NCI-H748 (cell line): ENCODE measurements around the gene GALNT17.
"Not testable (repeated sequence)": the region's sequence is repeated elsewhere in the genome, so short reads cannot be mapped to it uniquely, and the experiment has no call there.

Experiments used
- DNase-seq: peaks from one replicate; lab custom pipeline; 2025; ENCODE audit not compliant: unreplicated experiment; lab: John Stamatoyannopoulos, UW

GALNT17 gene

DNA sequence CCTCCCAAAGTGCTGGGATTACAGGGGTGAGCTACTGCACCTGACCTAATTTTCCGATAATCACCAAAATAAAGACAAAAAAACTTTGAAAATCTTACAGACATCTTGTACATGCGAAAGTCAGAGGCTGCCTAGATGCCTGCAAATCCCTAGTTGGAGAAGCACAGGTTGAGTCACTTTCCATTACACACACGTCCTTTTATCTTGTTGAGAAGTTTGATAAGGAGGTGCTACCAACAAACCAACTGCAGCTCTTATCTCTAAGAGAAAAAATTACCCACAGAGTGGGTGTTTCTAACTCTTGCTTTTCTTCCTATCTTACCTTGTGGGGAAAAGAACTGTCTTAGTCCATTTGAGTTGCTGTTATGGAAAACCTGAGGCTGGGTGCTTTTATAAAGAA, 589.8 kb downstream of the GALNT17 start:
- no peak for DNase-seq

- DNase-seq, result no peak
These were observed 591.9 kb downstream of the GALNT17 start for GRCh38 chr7:71723859-71724258.

- DNase-seq, result no peak
These were observed 595.4 kb downstream of the GALNT17 start for GRCh38 chr7:71727347-71727746.

- no peak for DNase-seq
These were observed 599.8 kb downstream of the GALNT17 start for GRCh38 chr7:71731740-71732139.

- DNase-seq, result peak; percentile 68
These were observed 601.3 kb downstream of the GALNT17 start for GRCh38 chr7:71733107-71733870.

- peak; percentile 62 for DNase-seq
These were observed 604.1 kb downstream of the GALNT17 start for GRCh38 chr7:71735961-71736556.

DNA sequence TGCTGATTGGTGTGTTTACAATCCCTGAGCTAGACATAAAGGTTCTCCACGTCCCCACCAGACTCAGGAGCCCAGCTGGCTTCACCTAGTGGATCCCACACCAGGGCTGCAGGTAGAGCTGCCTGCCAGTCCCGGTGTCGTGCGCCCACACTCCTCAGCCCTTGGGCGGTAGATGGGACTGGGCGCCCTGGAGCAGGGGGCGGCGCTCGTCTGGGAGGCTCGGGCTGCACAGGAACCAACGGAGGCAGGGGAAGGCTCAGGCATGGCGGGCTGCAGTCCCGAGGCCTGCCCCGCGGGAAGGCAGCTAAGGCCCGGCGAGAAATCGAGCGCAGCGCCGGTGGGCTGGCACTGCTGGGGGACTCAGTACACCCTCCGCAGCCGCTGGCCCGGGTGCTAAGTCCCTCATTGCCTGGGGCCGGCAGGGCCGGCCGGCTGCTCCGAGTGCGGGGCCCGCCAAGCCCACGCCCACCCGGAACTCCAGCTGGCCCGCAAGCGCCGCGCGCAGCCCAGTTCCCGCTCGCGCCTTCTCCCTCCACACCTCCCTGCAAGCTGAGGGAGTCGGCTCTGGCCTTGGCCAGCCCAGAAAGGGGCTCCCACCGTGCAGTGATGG, 606.1 kb downstream of the GALNT17 start:
- DNase-seq, result not testable (repeated sequence)

- no peak for DNase-seq
These were observed 607.7 kb downstream of the GALNT17 start for GRCh38 chr7:71739520-71740173.

DNA sequence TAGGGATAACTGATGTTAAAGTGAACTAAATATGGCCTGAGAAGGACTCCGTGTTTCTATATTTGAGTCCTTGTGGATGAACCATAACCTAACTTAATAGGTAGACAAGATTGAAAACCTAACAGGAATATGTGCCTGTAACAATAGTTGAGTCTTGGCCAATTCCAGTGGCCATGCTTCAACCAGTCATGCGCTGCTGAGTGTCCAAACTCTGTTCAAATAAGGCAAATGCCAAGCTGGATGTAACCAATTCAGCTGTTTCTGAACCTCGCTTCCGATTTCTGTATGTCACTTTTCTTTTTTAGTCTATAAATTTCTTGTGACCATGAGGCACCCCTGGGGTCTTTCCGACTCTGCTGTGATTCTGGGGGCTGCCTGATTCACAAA, 608.2 kb downstream of the GALNT17 start:
- no peak for DNase-seq

DNA sequence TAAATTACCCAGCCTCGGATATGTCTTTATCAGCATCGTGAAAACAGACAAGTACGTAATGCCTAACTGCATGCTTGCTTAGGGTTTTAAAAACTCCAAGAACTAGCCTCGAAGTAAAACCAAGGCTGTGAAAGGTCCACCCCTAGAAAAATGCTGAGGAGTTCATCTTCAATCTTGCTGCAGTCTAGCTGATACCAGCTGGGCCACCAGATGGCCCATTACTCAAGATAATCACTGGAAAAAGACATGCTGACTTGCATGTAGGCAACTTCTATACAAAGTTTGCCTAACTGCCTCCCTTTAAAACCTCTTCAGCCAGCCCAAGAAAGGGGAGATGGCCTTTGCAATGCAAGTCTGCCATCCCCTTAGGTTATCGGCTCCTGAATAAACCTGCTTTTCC, 614.1 kb downstream of the GALNT17 start:
- DNase-seq, result no peak

DNA sequence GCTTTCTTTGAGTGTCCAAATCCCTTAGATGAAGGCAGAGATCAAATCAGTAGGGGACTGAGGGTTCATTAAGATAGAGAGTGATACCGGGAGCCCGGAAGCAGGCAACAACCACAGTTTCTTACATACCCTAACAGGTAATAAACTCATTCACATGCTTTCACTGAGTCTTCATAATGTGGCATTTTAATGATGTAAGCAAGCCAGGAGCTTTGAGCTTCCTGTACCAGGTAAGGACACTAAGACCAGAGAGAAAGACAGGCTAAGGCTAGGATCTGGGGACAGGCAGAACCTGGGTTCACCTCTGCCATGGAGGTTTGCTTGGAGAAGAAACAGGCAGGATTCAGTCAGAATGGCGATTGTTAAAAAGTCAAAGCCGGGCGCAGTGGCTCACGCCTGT, 618.3 kb downstream of the GALNT17 start:
- no peak for DNase-seq

DNA sequence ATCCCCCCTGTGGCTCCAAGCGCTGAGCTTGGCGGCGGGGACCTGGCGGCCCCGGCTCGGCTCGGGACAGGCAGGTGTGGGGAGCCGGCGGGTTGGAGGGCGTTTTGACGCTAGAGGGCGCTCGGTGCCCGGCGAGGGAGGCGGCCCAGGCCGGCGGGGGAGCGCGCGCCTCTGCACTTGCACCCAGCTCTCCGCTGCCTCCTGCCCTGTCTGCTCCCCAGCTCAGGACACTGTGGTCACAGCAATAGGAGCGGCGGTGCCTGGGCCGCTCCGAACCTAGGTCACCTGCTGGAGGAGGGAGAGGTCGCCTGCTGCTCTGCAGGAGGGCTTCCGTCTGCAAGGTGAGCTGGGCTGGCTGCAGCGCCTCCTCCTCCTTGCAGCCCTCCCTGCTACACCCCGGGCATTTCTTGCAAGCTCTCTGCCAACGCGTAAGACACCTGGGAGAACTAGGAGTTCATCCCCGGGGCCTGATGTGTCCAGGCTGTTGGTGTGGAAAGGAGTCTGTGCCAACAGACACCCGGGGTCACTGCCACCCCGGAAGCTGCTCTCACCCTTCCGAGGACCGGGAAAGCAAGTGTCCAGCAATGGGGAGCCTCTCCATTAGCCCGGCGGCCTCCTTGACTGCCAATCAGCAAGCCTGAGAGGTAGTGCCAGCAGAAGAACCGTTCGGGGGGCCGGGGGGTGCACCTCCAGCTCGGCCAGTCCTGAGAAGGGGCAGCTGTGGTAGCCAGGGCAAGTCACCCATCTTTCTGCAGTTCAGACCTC, 620.4 kb downstream of the GALNT17 start:
- DNase-seq, result peak; percentile 70

DNA sequence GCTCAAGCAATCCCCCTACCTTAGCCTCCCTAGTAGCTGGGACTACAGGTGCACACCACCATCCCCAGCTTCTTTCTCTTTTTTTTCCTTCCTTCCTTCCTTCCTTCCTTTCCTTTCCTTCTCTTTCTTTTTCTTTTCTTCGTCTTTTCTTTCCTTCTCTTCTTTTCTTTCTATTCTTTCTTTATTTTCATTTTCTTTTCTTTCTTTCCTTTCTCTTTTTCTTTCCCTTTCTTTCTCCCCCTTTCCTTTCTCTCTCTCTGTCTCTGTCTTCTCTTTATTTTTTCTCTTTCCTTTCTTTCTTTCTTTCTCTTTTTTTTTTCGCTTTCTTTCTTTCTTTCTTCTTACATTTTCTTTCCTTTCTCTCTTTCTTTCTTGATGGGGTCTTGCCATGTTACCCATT, 621.3 kb downstream of the GALNT17 start:
- no peak for DNase-seq

DNA sequence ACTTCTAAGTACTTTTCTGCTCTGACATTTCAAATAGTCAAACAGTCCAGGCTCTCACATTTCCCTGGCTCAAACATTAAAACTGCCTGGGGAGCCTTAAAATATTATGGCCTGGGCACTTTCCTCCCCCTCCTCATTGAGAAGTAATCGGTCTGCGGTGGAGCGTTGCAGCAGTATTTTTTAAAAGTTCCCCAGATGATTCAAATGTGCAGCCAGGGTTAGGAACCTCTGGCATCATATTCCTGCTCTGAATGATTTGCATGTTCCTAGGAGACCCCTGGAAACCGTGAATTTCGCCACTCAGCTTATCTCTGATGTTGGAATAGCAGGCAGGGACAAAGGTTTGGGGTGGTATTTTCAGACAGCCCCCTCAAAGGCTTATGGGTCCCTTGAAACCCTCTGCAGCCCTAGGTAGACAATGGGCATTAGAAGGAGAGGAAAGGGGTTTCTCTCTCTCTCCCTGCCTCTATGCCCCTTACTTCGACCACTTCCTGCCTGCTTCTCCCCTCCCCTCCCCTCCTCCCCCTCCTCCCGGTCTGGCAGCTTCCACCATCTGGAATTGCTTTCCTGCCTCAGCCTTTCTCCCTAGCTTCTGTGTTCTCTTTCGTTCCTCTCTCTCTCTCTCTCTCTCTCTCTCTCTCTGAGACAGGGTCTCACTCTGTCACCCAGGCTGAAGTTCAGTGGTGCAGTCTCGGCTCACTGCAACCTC, 622.2 kb downstream of the GALNT17 start:
- DNase-seq, result no peak

DNA sequence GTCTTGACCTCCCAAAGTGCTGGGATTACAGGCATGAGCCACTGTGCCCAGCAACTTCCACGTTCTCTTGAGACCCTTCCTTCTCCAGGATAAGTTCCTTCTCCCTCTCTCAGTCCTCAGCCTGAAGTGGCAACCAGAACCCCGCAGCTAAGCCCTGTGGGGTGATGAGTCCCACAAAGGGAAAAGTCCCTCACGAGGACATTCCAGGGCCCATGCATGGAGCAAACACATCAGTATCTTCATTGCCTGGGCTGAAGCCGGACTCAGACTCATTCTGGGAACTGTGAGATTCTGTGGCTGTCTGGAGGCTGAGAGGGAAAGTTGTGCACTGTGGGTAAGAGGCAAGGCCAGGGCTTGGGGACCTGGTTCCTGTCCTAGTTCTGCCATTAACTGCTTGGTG, 622.9 kb downstream of the GALNT17 start:
- no peak for DNase-seq

GRCh38 chr7:71761336-71761735, 629.4 kb downstream of the GALNT17 start:
- DNase-seq, result no peak
